Activated T-cell treated with anti-CD3 and anti-CD28 coated beads, Interleukin-2, amount 50 U/mL, for 24 hours (primary cell): ENCODE measurements around the gene RHO.

Source experiments
- DNase-seq: peaks from one replicate; pipeline ENCODE4 v3.0.0-alpha.2; 2020
- H3K27ac Mint-ChIP-seq: 2 replicates; pipeline ENCODE4 v1.8.0; 2020; ENCODE audit warnings: mild to moderate bottlenecking, mixed read lengths
- H3K27me3 Mint-ChIP-seq: 2 replicates; pipeline ENCODE4 v1.8.0; 2020; ENCODE audit warnings: mixed read lengths
- H3K36me3 Mint-ChIP-seq: 2 replicates; pipeline ENCODE4 v1.8.0; 2020; ENCODE audit warnings: low read depth, mixed read lengths
- H3K4me1 Mint-ChIP-seq: 2 replicates; pipeline ENCODE4 v1.8.0; 2020; ENCODE audit warnings: low read depth, mixed read lengths
- H3K4me3 Mint-ChIP-seq: 2 replicates; pipeline ENCODE4 v1.8.0; 2020; ENCODE audit warnings: mild to moderate bottlenecking, moderate library complexity, mixed read lengths
- H3K9me3 Mint-ChIP-seq: 2 replicates; pipeline ENCODE4 v1.8.0; 2020; ENCODE audit warnings: mixed read lengths

Gene RHO

DNA sequence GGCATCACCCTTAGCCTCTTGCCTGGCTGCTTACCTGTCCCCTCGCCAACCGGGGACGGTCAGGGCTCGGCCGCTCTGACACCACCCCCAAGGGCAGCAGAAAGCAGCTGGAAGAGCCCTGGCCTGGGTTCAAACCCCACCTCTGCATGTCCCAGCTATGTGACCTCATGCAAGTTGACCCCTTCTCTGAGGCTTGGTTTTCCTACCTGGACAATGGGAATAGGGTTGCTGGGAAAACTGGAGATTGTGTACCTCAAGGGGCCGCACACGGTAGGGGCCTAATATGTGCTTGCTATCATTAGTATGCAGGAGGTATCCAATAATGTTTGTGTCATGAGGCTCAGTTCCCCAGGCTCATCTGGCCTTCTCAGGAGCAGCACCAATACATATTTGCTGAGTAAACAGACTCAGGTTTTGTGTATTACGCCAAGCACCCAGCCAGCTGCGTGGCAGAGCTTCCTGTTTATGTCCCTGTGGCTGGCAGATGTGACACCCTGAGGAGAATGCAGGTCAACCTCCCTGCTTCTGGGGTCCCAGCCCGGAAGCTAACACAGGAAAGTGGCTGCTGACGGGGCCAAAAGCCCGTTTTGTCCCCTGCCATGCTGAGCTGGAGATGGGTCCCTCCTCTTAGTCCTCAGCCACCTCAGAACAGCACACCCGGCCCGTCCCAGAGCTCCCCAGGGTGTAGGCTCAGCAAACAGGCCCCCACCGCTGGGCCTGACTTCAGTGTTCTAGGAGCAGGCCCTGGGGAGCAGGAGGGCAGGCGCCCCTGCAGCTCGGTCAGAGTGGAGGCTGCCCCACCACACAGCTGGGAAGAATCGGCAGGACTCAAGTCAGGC, 48.3 kb downstream of the RHO start:
- Mint-ChIP-seq H3K4me1 (peaks cover 35% of the 10 kb centered on the region), H3K36me3 (no peaks in the 10 kb centered on the region), H3K9me3 (no peaks in the 10 kb centered on the region), H3K27me3 (no peaks in the 10 kb centered on the region), H3K4me3 (no peak overlapping the region), H3K27ac (peak overlapping the region; percentile 66)
- peak; percentile 69 for DNase-seq

DNA sequence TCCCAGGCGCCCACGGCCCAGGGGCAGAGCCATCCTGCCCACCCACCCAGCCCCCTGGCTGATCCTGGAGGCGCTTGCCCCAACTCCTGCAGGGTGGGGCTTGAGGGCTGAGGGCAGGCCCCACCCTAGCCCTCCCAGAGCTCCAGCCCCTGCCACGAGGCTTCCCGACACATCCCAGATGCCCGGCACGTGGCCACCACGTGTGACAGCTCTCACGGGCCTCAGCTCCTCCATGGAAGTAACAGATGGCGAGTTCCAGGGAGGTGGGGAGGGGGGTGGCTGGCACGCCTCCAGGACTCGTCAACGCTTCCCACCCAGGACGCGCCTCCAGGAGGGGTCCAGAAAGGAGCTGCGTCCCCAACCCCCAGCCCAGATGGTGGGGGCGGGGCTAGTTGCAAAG, 48.9 kb downstream of the RHO start:
- Mint-ChIP-seq H3K36me3 (no peaks in the 10 kb centered on the region), H3K9me3 (no peaks in the 10 kb centered on the region), H3K27ac (no peak overlapping the region), H3K4me3 (no peak overlapping the region), H3K27me3 (no peaks in the 10 kb centered on the region), H3K4me1 (peaks cover 35% of the 10 kb centered on the region)
- no peak for DNase-seq

DNA sequence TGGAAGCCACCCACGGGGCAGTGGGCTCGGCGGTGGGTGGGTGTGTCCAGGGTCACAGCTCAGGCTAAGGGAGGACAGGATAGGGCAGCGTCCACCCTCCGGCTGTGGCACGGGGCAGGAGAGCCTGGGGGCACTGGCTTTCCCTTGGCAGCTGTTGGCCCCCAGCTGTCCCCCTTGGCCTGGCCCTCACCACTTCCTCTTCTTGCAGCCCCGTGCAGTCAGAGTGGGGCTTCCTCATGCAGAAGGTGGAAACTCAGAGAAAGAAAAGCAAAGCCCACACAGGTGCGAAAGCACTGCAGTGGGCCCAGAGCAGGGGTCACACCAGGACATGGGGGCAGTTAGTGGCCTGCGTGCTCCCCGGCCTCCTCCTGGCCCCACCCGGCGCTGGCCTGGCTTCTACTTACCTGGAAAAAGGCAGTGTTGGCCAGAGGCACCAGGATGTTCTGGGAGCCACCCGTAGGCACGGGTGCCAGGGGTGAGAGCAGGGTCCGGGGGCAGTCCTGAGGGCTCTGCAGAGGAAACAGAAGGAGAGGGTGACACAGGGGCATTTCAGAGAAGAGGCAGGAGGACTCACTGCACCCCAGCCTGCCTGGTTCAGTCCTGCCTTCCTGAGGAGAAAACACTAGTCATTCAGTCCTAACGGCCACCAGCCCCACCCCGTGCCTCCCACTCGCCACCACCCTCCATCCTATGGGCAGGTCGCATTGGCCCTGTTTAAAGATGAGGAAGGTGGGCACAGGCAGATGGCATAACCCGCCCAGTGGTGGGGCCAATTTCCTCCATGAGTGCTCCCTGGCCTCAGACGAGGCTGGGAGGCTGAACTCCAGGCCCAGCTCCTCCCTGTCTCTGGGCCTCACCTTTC, 49.7 kb downstream of the RHO start:
- H3K36me3 Mint-ChIP-seq = no peaks in the 10 kb centered on the region
- H3K27me3 Mint-ChIP-seq = no peaks in the 10 kb centered on the region
- peak overlapping the region; percentile 40 for H3K27ac Mint-ChIP-seq
- peaks cover 35% of the 10 kb centered on the region for H3K4me1 Mint-ChIP-seq
- DNase-seq = peak; percentile 39
- H3K9me3 Mint-ChIP-seq = no peaks in the 10 kb centered on the region
- H3K4me3 Mint-ChIP-seq = no peak overlapping the region

DNA sequence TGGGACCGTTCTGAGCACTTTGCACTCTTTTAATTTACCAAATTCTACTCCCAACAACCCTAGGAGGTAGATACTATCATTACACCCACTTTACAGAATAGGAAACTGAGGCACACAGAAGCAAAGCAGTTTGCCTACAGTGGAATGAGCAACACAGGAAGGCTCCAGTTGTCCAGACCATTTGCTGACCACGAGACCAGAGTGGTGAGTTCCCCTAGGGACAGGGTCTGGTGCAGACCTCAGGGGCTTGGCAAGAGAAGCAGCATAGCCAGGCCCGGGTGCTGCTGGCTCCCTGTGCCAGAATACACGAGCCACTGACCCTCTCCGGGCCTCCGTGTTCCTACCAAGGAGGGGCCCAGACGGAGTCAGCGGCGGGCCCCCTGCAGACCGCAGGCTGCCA, 51.6 kb downstream of the RHO start:
- Mint-ChIP-seq H3K4me3 (no peak overlapping the region), H3K36me3 (no peaks in the 10 kb centered on the region), H3K4me1 (peaks cover 34% of the 10 kb centered on the region), H3K27me3 (no peaks in the 10 kb centered on the region), H3K9me3 (no peaks in the 10 kb centered on the region), H3K27ac (no peak overlapping the region)
- no peak for DNase-seq

DNA sequence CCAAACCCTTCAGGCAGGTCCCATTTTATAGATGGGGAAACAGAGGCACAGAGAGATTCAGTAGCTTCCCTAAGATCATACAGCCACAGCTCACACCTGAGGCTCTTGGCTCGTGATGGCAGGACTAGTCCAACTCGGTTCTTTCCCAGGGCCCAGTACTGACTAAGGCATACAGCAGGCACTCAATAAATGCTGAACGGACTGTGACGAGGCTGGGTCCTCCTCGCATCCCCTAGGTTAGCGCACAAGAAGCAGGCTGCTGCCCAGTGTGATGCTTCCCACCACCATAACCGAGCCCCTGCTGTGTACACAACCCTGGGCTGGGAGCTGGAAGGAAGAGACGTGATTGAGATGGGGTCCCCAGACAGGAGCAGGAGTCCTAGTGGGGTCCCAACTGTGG, 53.2 kb downstream of the RHO start:
- no peaks in the 10 kb centered on the region for H3K9me3 Mint-ChIP-seq
- H3K27me3 Mint-ChIP-seq = no peaks in the 10 kb centered on the region
- H3K36me3 Mint-ChIP-seq = no peaks in the 10 kb centered on the region
- no peak for DNase-seq
- no peak overlapping the region for H3K4me3 Mint-ChIP-seq
- H3K4me1 Mint-ChIP-seq = peaks cover 19% of the 10 kb centered on the region
- no peak overlapping the region for H3K27ac Mint-ChIP-seq

DNA sequence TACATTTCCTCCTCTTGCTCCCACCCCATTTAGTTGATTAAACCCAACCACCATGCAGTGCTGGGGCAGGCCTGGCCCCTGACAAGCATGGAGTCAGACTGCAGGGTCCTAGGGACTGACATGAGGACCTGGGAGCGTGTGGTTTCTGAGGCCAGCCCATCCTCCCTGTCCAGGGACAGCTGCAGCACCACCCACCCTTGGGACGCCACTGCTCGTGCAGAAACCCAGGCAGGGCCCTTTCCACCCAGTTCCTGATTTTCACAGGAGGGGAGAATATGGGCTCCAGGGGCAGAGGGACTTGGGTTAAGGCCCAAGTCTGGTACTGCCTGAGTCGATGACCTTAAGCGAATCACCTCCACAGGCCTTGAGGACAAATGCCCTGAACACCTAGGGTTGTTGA, 54.4 kb downstream of the RHO start:
- no peaks in the 10 kb centered on the region for H3K9me3 Mint-ChIP-seq
- peaks cover 9% of the 10 kb centered on the region for H3K4me1 Mint-ChIP-seq
- no peak overlapping the region for H3K4me3 Mint-ChIP-seq
- no peak overlapping the region for H3K27ac Mint-ChIP-seq
- H3K27me3 Mint-ChIP-seq = no peaks in the 10 kb centered on the region
- no peak for DNase-seq
- H3K36me3 Mint-ChIP-seq = no peaks in the 10 kb centered on the region

DNA sequence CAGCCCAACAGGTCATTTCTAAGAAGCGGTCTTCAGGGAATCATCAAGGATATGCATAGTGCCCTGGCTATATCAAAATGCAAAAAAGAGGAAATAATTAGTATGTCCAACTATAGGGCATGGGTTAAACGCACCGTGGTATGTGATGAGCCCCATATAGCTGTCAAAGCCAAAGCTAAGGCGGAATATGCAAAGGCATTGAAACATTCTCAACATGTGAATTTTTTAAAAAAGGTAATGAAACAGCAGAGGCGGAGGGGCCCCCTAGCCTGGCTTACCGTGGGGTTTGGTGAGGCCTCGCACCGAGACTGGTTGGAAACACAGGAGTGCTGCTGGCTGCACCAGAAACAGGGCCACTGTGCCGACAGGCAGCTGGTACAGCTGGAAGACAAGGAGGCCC, 54.9 kb downstream of the RHO start:
- Mint-ChIP-seq H3K36me3 (no peaks in the 10 kb centered on the region), H3K27ac (no peak overlapping the region), H3K4me1 (peaks cover 4% of the 10 kb centered on the region), H3K27me3 (no peaks in the 10 kb centered on the region), H3K4me3 (no peak overlapping the region), H3K9me3 (no peaks in the 10 kb centered on the region)
- no peak for DNase-seq

DNA sequence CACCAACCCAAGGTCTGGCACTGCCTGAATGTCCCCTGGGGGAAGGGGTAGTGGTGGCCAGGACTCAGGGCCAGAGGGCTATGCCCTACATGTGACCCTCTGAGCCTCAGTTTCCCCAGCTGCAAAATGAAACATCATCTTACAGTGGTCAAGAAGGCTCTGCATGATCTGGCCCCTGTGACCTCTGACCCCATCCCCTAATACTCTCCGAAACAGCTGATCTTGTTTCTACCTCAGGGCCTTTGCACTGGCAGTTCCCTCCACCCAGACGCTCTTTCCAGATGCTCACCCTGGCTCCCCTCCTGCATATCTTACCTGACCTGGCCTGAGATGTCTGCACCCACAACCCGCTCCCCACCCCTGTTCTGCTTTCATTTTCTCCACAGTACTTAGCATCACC, 56.2 kb downstream of the RHO start:
- Mint-ChIP-seq H3K4me3 (no peak overlapping the region), H3K27ac (no peak overlapping the region), H3K36me3 (no peaks in the 10 kb centered on the region), H3K4me1 (no peaks in the 10 kb centered on the region), H3K27me3 (no peaks in the 10 kb centered on the region), H3K9me3 (no peaks in the 10 kb centered on the region)
- DNase-seq = no peak
